Uterus (tissue), 4 donors: ENCODE data around the gene RPS8. TPM values are rescaled to one million over a fixed set of nuclear protein-coding genes. Genes with fewer than 3 reads are reported as not detected.
A peak's percentile ranks its signal among the peaks of the same experiment; 100 is the strongest.

Experiments
- DNase-seq, 2 donors: peaks; one replicate each; pipeline ENCODE4 v3.0.0-alpha.2; 2019 to 2020
- H3K27ac ChIP-seq, 2 donors: fragments of 200-600 bp; sonication (generic); 1 replicate in 1 of 2; 2 replicates in 1 of 2; pipeline ENCODE4 v1.5.1; 2016 to 2018
- H3K27me3 ChIP-seq, 2 donors: fragments of 200-600 bp; sonication (generic); one replicate each; pipeline ENCODE4 v1.5.1; 2018 to 2019; ENCODE audit warnings: control low read depth in 1 of 2
- H3K36me3 ChIP-seq, 2 donors: fragments of 200-600 bp; sonication (generic); one replicate each; pipeline ENCODE4 v1.5.1; 2019; ENCODE audit warnings: control low read depth in 1 of 2
- H3K4me1 ChIP-seq, 2 donors: fragments of 200-600 bp; sonication (generic); one replicate each; pipeline ENCODE4 v1.5.1; 2018 to 2019; ENCODE audit warnings: control low read depth in 1 of 2
- H3K4me3 ChIP-seq, 2 donors: fragments of 200-600 bp; sonication (generic); 1 replicate in 1 of 2; 2 replicates in 1 of 2; pipeline ENCODE4 v1.5.1; 2018 to 2019; ENCODE audit warnings: mild to moderate bottlenecking in 1 of 2
- H3K9me3 ChIP-seq, 2 donors: fragments of 200-600 bp; sonication (generic); one replicate each; pipeline ENCODE4 v1.5.1; 2019; ENCODE audit warnings: control low read depth in 1 of 2
- POLR2A ChIP-seq, 2 donors: fragments of 450-650 bp; IDR thresholded peaks; one replicate each; pipeline ENCODE4 v1.6.1; 2016; ENCODE audit warnings: antibody characterized with exemption in 2 of 2, mild to moderate bottlenecking in 1 of 2, moderate library complexity in 1 of 2
- intact Hi-C: fragments of 100-400 bp; cut with DNase I; formaldehyde crosslinking; loops from one replicate; pipeline ENCODE4 v1.15.1; 2023; ENCODE audit warnings: low total_unique reads
- total RNA-seq, 4 donors: library from RNA; depleted of rRNA in 3 of 4; stranded (reverse); fragments of >200 nt in 3 of 4; gene quantifications; one replicate each; pipeline versions ENCODE4 v1.1.0 to v1.2.4, GENCODE V29; 2014 to 2023
- TF ChIP-seq, protein P1 (sequence below), 4 experiments: fragments of 200-600 bp in 2 of 4; fragments of 450-650 bp in 2 of 4; sonication (generic) in 2 of 4; IDR thresholded peaks; one replicate each; pipeline ENCODE4 v1.5.1; 2016 to 2019; ENCODE audit warnings: antibody characterized with exemption in 4 of 4, mild to moderate bottlenecking in 2 of 4, moderate library complexity in 1 of 4
- donor health status: DM: yes; HTN: yes; CAD: no.

The RPS8 gene
- total RNA-seq, 4 donors from 2014 or later, result 2,651 to 7,196 (median 4,456) TPM

DNA sequence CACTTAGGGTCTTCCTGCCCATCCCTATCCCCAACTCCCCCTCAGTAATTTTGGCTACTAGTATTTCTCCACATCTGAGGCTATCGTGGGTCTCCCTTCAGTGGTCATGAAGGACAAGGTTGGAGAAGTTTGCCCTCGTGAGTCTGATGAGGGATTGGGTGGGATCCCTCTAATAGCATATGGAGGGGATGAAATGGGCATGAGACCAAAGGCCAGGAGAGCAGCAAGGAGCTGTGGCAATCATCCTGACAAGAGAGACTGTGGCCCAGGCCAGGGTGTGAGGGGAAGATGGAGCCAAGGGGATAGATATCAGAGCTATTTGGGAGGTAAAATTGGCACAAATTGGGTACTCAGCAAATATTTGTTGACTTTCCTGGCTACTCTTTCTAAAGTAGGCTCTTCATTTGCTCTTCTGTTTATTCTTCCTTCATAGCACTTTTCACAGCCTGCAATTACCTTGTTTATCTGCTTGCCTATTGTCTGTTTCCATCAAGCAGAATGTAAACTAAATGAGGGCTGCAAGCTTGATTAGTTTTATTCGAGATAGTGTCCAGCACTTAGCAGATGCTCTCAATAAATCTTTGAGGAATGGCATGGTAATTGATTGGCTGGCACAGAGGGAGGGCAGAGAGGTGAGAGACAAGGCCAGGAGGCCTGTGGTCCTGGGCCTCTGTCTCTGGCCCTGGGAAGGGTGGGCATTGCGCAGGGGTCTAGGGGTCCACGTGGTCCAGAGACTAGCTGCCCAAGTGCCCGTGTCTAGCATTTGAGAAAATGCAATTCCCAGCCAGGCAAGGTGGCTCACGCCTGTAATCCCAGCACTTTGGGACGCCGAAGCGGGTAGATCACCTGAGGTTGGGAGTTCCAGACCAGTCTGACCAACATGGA lies 23.4 kb downstream of the RPS8 start:
- TF ChIP-seq, protein P1, sequence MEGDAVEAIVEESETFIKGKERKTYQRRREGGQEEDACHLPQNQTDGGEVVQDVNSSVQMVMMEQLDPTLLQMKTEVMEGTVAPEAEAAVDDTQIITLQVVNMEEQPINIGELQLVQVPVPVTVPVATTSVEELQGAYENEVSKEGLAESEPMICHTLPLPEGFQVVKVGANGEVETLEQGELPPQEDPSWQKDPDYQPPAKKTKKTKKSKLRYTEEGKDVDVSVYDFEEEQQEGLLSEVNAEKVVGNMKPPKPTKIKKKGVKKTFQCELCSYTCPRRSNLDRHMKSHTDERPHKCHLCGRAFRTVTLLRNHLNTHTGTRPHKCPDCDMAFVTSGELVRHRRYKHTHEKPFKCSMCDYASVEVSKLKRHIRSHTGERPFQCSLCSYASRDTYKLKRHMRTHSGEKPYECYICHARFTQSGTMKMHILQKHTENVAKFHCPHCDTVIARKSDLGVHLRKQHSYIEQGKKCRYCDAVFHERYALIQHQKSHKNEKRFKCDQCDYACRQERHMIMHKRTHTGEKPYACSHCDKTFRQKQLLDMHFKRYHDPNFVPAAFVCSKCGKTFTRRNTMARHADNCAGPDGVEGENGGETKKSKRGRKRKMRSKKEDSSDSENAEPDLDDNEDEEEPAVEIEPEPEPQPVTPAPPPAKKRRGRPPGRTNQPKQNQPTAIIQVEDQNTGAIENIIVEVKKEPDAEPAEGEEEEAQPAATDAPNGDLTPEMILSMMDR (IDR thresholded peaks at IDR 0.05), result no peak
- no peak for TF ChIP-seq POLR2A (IDR thresholded peaks at IDR 0.05)
- peak overlapping the region; percentile 88 to 97 for H3K27ac ChIP-seq

DNA sequence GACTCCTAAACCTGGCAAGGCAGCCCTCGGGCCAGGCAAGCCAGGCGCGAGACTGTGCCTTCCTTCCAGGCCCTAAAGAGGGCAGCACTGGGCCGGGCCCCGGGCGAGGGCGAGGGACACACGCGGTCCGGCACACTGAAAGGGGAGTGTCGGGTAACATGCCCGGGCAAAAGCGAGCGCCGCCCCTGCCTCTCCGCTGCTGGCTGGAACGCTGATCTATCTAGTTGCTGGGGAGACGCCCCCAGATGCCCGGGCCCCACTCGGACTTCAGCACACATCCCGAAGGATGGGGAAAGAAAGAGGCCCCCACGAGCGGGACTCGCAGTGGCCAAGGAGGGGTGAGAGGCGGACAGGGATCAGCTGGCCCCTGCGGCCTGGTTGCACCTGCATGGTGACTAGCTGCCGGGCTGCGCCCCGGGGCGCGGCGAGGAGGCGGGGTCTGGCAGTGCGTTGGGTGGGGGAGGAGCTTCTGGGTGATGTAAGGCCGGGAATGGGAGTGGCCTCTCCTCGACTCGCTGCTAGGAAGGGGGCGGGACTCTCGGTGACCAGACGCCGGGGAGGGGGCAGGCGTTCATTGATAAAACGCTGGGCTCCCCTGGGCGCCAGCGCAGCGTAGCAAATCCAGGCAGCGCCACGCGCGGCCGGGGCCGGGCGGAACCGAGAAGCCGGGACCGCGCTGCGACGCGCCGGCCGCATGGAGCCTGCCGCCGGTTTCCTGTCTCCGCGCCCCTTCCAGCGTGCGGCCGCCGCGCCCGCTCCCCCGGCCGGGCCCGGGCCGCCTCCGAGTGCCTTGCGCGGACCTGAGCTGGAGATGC lies 24.6 kb downstream of the RPS8 start, which contains the start of gene PLK3:
TSS of gene PLK3 (plus strand) at position 608 of the 815 bp plus-strand sequence. CDS start at position 695, 87 bp downstream.
- H3K36me3 ChIP-seq, result no peaks in the 10 kb centered on the region
- no peaks in the 10 kb centered on the region for H3K27me3 ChIP-seq
- intact Hi-C loops, result no loop called here
- H3K4me1 ChIP-seq, result peaks cover 0 to 8% of the 10 kb centered on the region in 2 donors
- peak; percentile 97 to 98 for TF ChIP-seq POLR2A (IDR thresholded peaks at IDR 0.05)
- TF ChIP-seq, protein P1 (IDR thresholded peaks at IDR 0.05), result peak; percentile 88 to 95 (median 93)
- no peaks in the 10 kb centered on the region for H3K9me3 ChIP-seq
- peak within 1 kb of the TSS; percentile 62 to 91 for H3K4me3 ChIP-seq
- DNase-seq, result peak; percentile 99
- H3K27ac ChIP-seq, result peak within 1 kb of the TSS; percentile 88 to 97

More for the DNA sequence above, 23.4 kb downstream of the RPS8 start:
- Histone ChIP-seq H3K4me3 (no peak overlapping the region), H3K9me3 (no peaks in the 10 kb centered on the region), H3K36me3 (no peaks in the 10 kb centered on the region), H3K4me1 (peaks cover 0 to 8% of the 10 kb centered on the region in 2 donors), H3K27me3 (no peaks in the 10 kb centered on the region)
- peak; percentile 20 to 33 for DNase-seq
- intact Hi-C loops, result no loop called here

DNA sequence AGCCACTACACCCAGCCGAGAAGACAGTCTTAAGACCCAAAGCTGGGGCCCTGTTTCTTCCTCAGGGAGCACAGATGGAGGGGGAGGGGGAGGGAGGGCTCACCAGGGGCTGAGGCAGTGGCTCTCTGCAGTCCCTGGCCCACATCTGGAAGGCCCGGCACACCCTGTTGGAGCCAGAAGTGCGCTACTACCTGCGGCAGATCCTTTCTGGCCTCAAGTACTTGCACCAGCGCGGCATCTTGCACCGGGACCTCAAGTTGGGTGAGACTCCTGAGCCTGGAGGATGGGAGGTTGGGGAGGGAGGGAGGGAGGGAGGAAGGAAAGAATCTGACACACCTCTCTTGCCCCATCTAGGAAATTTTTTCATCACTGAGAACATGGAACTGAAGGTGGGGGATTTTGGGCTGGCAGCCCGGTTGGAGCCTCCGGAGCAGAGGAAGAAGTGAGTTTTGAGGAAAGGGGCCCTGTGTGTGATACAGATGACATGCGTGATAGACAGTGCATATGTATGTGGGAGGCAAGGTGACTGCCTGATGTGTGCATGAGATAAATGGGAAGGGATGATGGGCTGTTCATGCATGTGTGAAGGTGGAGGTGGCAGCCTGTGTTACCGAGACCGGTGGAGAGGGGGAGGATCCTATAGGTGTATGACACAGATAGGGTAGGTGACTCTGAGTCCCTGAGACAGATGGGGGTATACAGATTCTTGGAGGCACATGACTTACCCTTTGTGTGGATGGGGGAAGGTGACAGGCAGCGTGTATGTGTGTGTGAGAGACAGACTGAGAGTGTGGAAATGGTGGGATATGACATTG lies 26.4 kb downstream of the RPS8 start:
- intact Hi-C loops, result no loop called here
- Histone ChIP-seq H3K36me3 (no peaks in the 10 kb centered on the region), H3K4me1 (peaks cover 5 to 19% of the 10 kb centered on the region in 2 donors), H3K9me3 (no peaks in the 10 kb centered on the region), H3K27ac (peak overlapping the region; percentile 88 to 97), H3K27me3 (no peaks in the 10 kb centered on the region), H3K4me3 (peak overlapping the region; percentile 62 to 91)
- DNase-seq, result peak in 1 of 2 donors; percentile 36
- TF ChIP-seq, protein P1 (IDR thresholded peaks at IDR 0.05), result no peak
- no peak for TF ChIP-seq POLR2A (IDR thresholded peaks at IDR 0.05)

DNA sequence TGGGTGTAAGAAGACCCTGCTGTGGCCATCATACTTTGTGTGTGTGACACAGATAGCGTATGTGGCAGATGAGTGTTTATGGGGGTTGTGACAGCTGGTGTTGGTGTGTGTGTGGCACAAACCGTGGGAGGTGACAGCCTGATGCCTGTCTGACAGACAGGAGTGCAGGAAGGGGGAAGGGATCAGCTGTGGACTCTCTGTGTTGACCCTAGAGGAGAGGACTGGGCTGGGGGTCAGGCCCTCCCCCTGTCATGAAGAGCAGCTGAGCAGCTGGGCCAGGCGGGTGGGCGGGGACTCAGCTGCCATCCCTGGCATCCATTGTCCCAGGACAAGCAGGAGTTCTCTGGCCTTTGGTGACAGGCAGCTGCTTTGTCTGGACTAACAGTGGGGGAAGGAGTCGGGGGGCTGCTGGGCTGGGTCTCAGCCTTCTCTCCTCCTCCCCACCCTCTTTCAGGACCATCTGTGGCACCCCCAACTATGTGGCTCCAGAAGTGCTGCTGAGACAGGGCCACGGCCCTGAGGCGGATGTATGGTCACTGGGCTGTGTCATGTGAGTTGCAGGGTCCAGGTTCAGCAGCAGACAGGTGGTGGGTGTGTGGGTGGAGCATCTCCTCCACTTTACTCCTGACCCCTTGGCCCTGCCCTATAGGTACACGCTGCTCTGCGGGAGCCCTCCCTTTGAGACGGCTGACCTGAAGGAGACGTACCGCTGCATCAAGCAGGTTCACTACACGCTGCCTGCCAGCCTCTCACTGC lies 27.1 kb downstream of the RPS8 start:
- Histone ChIP-seq H3K9me3 (no peaks in the 10 kb centered on the region), H3K4me3 (peak overlapping the region in 1 of 2 donors; percentile 91), H3K27ac (peak overlapping the region; percentile 88 to 97), H3K4me1 (peaks cover 8 to 24% of the 10 kb centered on the region in 2 donors), H3K27me3 (no peaks in the 10 kb centered on the region), H3K36me3 (no peaks in the 10 kb centered on the region)
- TF ChIP-seq, protein P1 (IDR thresholded peaks at IDR 0.05), result no peak
- no peak for TF ChIP-seq POLR2A (IDR thresholded peaks at IDR 0.05)
- peak in 1 of 2 donors; percentile 20 for DNase-seq
- intact Hi-C loops, result no loop called here
